OCI-LY1 (cell line): ENCODE data around the gene ZNF319.

Experiments
- H2AFZ ChIP-seq: fragments of 200-600 bp; sonication (generic), shearing (Covaris generic); 2 replicates; pipeline ENCODE4 v1.6.0; 2014; ENCODE audit warnings: antibody characterized with exemption, mild to moderate bottlenecking, low read length
- H3F3A ChIP-seq: fragments of 200-600 bp; sonication (generic), shearing (Covaris generic); 2 replicates; pipeline ENCODE4 v1.6.0; 2014; ENCODE audit warnings: mild to moderate bottlenecking, antibody characterized with exemption, low read length, moderate library complexity; ENCODE audit not compliant: insufficient read depth
- H3K27ac ChIP-seq: fragments of 200-600 bp; sonication (generic); 2 replicates; pipeline ENCODE4 v1.5.1; 2014; ENCODE audit warnings: low read length, mixed run types, mild to moderate bottlenecking, low read depth; ENCODE audit not compliant: poor library complexity, severe bottlenecking
- H3K27me3 ChIP-seq: fragments of 200-600 bp; sonication (generic); 2 replicates; pipeline ENCODE4 v1.6.0; 2014; ENCODE audit warnings: antibody characterized with exemption, mild to moderate bottlenecking, low read length, moderate library complexity; ENCODE audit not compliant: insufficient read depth
- H3K36me3 ChIP-seq: fragments of 200-600 bp; sonication (generic); 2 replicates; pipeline ENCODE4 v1.6.1; 2014; ENCODE audit warnings: mild to moderate bottlenecking, antibody characterized with exemption, low read length, moderate library complexity, mixed read lengths; ENCODE audit not compliant: insufficient read depth
- H3K4me1 ChIP-seq: fragments of 200-600 bp; sonication (generic); 2 replicates; pipeline ENCODE4 v1.5.1; 2014; ENCODE audit warnings: mild to moderate bottlenecking, low read length, moderate library complexity; ENCODE audit not compliant: insufficient read depth, severe bottlenecking
- H3K4me2 ChIP-seq: fragments of 200-600 bp; sonication (generic), shearing (Covaris generic); 2 replicates; pipeline ENCODE4 v1.6.1; 2014; ENCODE audit warnings: low read length
- H3K4me3 ChIP-seq: fragments of 200-600 bp; sonication (generic); 2 replicates; pipeline ENCODE4 v1.5.1; 2014; ENCODE audit warnings: low read length, low read depth, mild to moderate bottlenecking, mixed read lengths; ENCODE audit not compliant: poor library complexity, severe bottlenecking
- H3K79me2 ChIP-seq: fragments of 200-600 bp; shearing (Covaris generic); 2 replicates; pipeline ENCODE4 v1.6.1; 2016; ENCODE audit warnings: mixed run types, low read length, mixed read lengths; ENCODE audit not compliant: insufficient read depth
- H3K9ac ChIP-seq: fragments of 200-600 bp; sonication (generic), shearing (Covaris generic); 2 replicates; pipeline ENCODE4 v1.6.1; 2014; ENCODE audit warnings: mild to moderate bottlenecking, low read length, mixed read lengths
- H3K9me2 ChIP-seq: fragments of 200-600 bp; sonication (generic), shearing (Covaris generic); 2 replicates; pipeline ENCODE4 v1.6.1; 2014; ENCODE audit warnings: low read depth, mild to moderate bottlenecking, low read length, mixed read lengths
- H3K9me3 ChIP-seq: fragments of 200-600 bp; shearing (Covaris generic); 2 replicates; pipeline ENCODE4 v1.6.1; 2014; ENCODE audit warnings: low read length, mixed read lengths
- H4K20me1 ChIP-seq: fragments of 200-600 bp; sonication (generic), shearing (Covaris generic); 2 replicates; pipeline ENCODE4 v1.6.0; 2016; ENCODE audit warnings: mild to moderate bottlenecking, low read length; ENCODE audit not compliant: insufficient read depth
- EZH2 ChIP-seq: fragments of 200-600 bp; sonication (generic), shearing (Covaris generic); IDR thresholded peaks from 2 replicates; pipeline ENCODE4 v1.8.0; 2017; ENCODE audit warnings: borderline replicate concordance, mixed run types, mild to moderate bottlenecking, antibody characterized with exemption, low read length, moderate library complexity, mixed read lengths
- TF ChIP-seq, protein P1 (sequence below): fragments of 200-600 bp; sonication (generic), shearing (Covaris generic); IDR thresholded peaks from 2 replicates; pipeline ENCODE4 v1.5.1; 2017; ENCODE audit warnings: mild to moderate bottlenecking, antibody characterized with exemption, low read length, moderate library complexity, mixed read lengths

ZNF319 gene

GRCh38 chr16:58012481-58012880 lies 12.0 kb upstream of the ZNF319 start:
- no peak overlapping the region for H3K4me3 ChIP-seq
- H3F3A ChIP-seq = no peaks in the 10 kb centered on the region
- H3K27ac ChIP-seq = no peak overlapping the region
- H4K20me1 ChIP-seq = no peaks in the 10 kb centered on the region
- H2AFZ ChIP-seq = no peak overlapping the region
- no peaks in the 10 kb centered on the region for H3K79me2 ChIP-seq
- peaks cover 36% of the 10 kb centered on the region; the same call in 1 of the 2 replicates for H3K36me3 ChIP-seq
- no peaks in the 10 kb centered on the region for H3K27me3 ChIP-seq
- no peaks in the 10 kb centered on the region for H3K9me3 ChIP-seq
- H3K4me2 ChIP-seq = no peak overlapping the region
- TF ChIP-seq, protein P1, sequence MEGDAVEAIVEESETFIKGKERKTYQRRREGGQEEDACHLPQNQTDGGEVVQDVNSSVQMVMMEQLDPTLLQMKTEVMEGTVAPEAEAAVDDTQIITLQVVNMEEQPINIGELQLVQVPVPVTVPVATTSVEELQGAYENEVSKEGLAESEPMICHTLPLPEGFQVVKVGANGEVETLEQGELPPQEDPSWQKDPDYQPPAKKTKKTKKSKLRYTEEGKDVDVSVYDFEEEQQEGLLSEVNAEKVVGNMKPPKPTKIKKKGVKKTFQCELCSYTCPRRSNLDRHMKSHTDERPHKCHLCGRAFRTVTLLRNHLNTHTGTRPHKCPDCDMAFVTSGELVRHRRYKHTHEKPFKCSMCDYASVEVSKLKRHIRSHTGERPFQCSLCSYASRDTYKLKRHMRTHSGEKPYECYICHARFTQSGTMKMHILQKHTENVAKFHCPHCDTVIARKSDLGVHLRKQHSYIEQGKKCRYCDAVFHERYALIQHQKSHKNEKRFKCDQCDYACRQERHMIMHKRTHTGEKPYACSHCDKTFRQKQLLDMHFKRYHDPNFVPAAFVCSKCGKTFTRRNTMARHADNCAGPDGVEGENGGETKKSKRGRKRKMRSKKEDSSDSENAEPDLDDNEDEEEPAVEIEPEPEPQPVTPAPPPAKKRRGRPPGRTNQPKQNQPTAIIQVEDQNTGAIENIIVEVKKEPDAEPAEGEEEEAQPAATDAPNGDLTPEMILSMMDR = no peak
- no peak for TF ChIP-seq EZH2
- H3K4me1 ChIP-seq = no peaks in the 10 kb centered on the region
- H3K9ac ChIP-seq = no peak overlapping the region
- no peaks in the 10 kb centered on the region for H3K9me2 ChIP-seq

GRCh38 chr16:58011652-58012051 lies 11.2 kb upstream of the ZNF319 start:
- Histone ChIP-seq H3K4me1 (no peaks in the 10 kb centered on the region), H3K4me2 (no peak overlapping the region), H3K4me3 (no peak overlapping the region), H3K36me3 (peaks cover 45% of the 10 kb centered on the region), H3K9me3 (no peaks in the 10 kb centered on the region), H2AFZ (no peak overlapping the region), H3K27me3 (no peaks in the 10 kb centered on the region), H3K9me2 (no peaks in the 10 kb centered on the region), H3F3A (no peaks in the 10 kb centered on the region), H3K9ac (no peak overlapping the region), H3K27ac (no peak overlapping the region), H3K79me2 (no peaks in the 10 kb centered on the region), H4K20me1 (no peaks in the 10 kb centered on the region)
- TF ChIP-seq EZH2 = no peak
- TF ChIP-seq, protein P1 = no peak

GRCh38 chr16:58010886-58011285 lies 10.4 kb upstream of the ZNF319 start:
- Histone ChIP-seq H3K4me1 (no peaks in the 10 kb centered on the region), H3K4me2 (no peak overlapping the region), H2AFZ (no peak overlapping the region), H3K27me3 (no peaks in the 10 kb centered on the region), H3K27ac (no peak overlapping the region), H3K9me3 (no peaks in the 10 kb centered on the region), H3K9ac (no peak overlapping the region), H3K79me2 (no peaks in the 10 kb centered on the region), H3K4me3 (no peak overlapping the region), H3K36me3 (peaks cover 52% of the 10 kb centered on the region), H4K20me1 (no peaks in the 10 kb centered on the region), H3K9me2 (no peaks in the 10 kb centered on the region), H3F3A (no peaks in the 10 kb centered on the region)
- no peak for TF ChIP-seq EZH2
- TF ChIP-seq, protein P1 = no peak
